HG02885 (cell line): ENCODE data around the gene STEAP1B.

Experiments used
- ATAC-seq: cut with Tn5 transposase; IDR thresholded peaks from one replicate; pipeline ENCODE4 v1.9.1; 2021; ENCODE audit warnings: mild to moderate bottlenecking; ENCODE audit not compliant: unreplicated experiment, poor library complexity

The STEAP1B gene

GRCh38 chr7:22378199-22378980 is 121.6 kb downstream of the STEAP1B start:
- ATAC-seq, result no peak

DNA sequence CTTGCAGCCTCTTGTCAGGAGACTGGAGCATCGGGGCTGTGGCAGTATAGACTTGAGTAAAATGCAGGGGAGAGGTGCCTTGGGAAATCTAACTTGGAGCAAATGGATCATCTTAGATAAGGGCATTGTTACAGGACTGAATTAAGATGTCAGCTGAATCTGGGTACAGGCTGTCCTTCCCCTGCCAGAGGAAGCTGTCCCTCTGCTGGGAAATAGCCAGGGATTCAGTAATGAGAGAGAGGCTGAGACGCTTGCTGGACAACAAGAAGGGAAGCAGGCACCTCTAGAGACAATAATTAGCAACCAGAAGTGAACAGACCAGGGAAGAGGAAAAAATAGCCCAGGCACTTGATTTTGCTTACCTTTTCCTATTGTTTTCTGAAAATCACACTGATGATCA is 122.3 kb downstream of the STEAP1B start:
- no peak for ATAC-seq

GRCh38 chr7:22375359-22376048 is 124.5 kb downstream of the STEAP1B start:
- ATAC-seq, result no peak

- ATAC-seq, result no peak
These were observed 126.1 kb downstream of the STEAP1B start for GRCh38 chr7:22373911-22374310.

- ATAC-seq, result no peak
These were observed 126.6 kb downstream of the STEAP1B start for GRCh38 chr7:22373388-22373787.

GRCh38 chr7:22372863-22373262 is 127.1 kb downstream of the STEAP1B start:
- ATAC-seq, result no peak

- no peak for ATAC-seq
These were observed 128.1 kb downstream of the STEAP1B start for GRCh38 chr7:22371878-22372277.
